ENCODE results near the gene MEGF6.

MEGF6 gene

GRCh38 chr1:3640121-3640837, 29.0 kb upstream of the MEGF6 start:
- H3K36me3 ChIP-seq (ENCODE audit: control insufficient read depth, low read length): peaks cover 45% of the 10 kb centered on the region
- no peaks in the 10 kb centered on the region for H3K79me2 ChIP-seq (ENCODE audit: control insufficient read depth, low read length)
- no peak overlapping the region for H3K27ac ChIP-seq (ENCODE audit: low read depth, low read length)
- no peaks in the 10 kb centered on the region for H3K9me2 ChIP-seq (replicated peaks; ENCODE audit: control insufficient read depth, low read length)
- H3K9me3 ChIP-seq (ENCODE audit: control insufficient read depth, insufficient read depth, low read length): no peaks in the 10 kb centered on the region
- no peaks in the 10 kb centered on the region for H3K27me3 ChIP-seq (ENCODE audit: control insufficient read depth, low read length)
- H3K4me1 ChIP-seq (ENCODE audit: control insufficient read depth, low read length): no peaks in the 10 kb centered on the region
- no peak overlapping the region for H3K4me2 ChIP-seq (ENCODE audit: low read length)
- TF ChIP-seq CTCF (IDR thresholded peaks at IDR 0.05; ENCODE audit: low read depth, low read length, poor library complexity, severe bottlenecking) (no peak), EZH2phosphoT487 (IDR thresholded peaks at IDR 0.05; ENCODE audit: borderline replicate concordance, low read length) (no peak)
- no peak overlapping the region for H3K4me3 ChIP-seq (ENCODE audit: low read length)
- no peaks in the 10 kb centered on the region for H4K20me1 ChIP-seq (ENCODE audit: control insufficient read depth, insufficient read depth, low read depth, low read length)
- H3F3A ChIP-seq (ENCODE audit: control insufficient read depth, insufficient read depth): no peaks in the 10 kb centered on the region

GRCh38 chr1:3639397-3639911, 28.1 kb upstream of the MEGF6 start:
- TF ChIP-seq CTCF (IDR thresholded peaks at IDR 0.05; ENCODE audit: low read depth, low read length, poor library complexity, severe bottlenecking) (no peak), EZH2phosphoT487 (IDR thresholded peaks at IDR 0.05; ENCODE audit: borderline replicate concordance, low read length) (no peak)
- Histone ChIP-seq H3K27me3 (ENCODE audit: control insufficient read depth, low read length) (no peaks in the 10 kb centered on the region), H4K20me1 (ENCODE audit: control insufficient read depth, insufficient read depth, low read depth, low read length) (no peaks in the 10 kb centered on the region), H3K36me3 (ENCODE audit: control insufficient read depth, low read length) (peaks cover 44% of the 10 kb centered on the region), H3K9me2 (replicated peaks; ENCODE audit: control insufficient read depth, low read length) (no peaks in the 10 kb centered on the region), H3K27ac (ENCODE audit: low read depth, low read length) (no peak overlapping the region), H3K4me3 (ENCODE audit: low read length) (no peak overlapping the region), H3K4me1 (ENCODE audit: control insufficient read depth, low read length) (no peaks in the 10 kb centered on the region), H3K9me3 (ENCODE audit: control insufficient read depth, insufficient read depth, low read length) (no peaks in the 10 kb centered on the region), H3F3A (ENCODE audit: control insufficient read depth, insufficient read depth) (no peaks in the 10 kb centered on the region), H3K4me2 (ENCODE audit: low read length) (no peak overlapping the region), H3K79me2 (ENCODE audit: control insufficient read depth, low read length) (no peaks in the 10 kb centered on the region)

GRCh38 chr1:3638676-3639075, 27.4 kb upstream of the MEGF6 start:
- H3K9me2 ChIP-seq (replicated peaks; ENCODE audit: control insufficient read depth, low read length): no peaks in the 10 kb centered on the region
- no peaks in the 10 kb centered on the region for H3K4me1 ChIP-seq (ENCODE audit: control insufficient read depth, low read length)
- no peak overlapping the region for H3K27ac ChIP-seq (ENCODE audit: low read depth, low read length)
- H3K9me3 ChIP-seq (ENCODE audit: control insufficient read depth, insufficient read depth, low read length): no peaks in the 10 kb centered on the region
- H3F3A ChIP-seq (ENCODE audit: control insufficient read depth, insufficient read depth): no peaks in the 10 kb centered on the region
- H3K4me3 ChIP-seq (ENCODE audit: low read length): no peak overlapping the region
- H3K36me3 ChIP-seq (ENCODE audit: control insufficient read depth, low read length): peaks cover 42% of the 10 kb centered on the region
- no peak for TF ChIP-seq CTCF (IDR thresholded peaks at IDR 0.05; ENCODE audit: low read depth, low read length, poor library complexity, severe bottlenecking)
- no peak for TF ChIP-seq EZH2phosphoT487 (IDR thresholded peaks at IDR 0.05; ENCODE audit: borderline replicate concordance, low read length)
- no peak overlapping the region for H3K4me2 ChIP-seq (ENCODE audit: low read length)
- no peaks in the 10 kb centered on the region for H4K20me1 ChIP-seq (ENCODE audit: control insufficient read depth, insufficient read depth, low read depth, low read length)
- H3K79me2 ChIP-seq (ENCODE audit: control insufficient read depth, low read length): no peaks in the 10 kb centered on the region
- H3K27me3 ChIP-seq (ENCODE audit: control insufficient read depth, low read length): no peaks in the 10 kb centered on the region
